Activated CD4-positive, alpha-beta T cell treated with anti-CD3 and anti-CD28 coated beads, Interleukin-2, amount 10 ng/mL, durations not matched to agents 7 days and 5 days (primary cell): Measurements from ENCODE around the gene LAMA3. TPM values are rescaled to one million over a fixed set of nuclear protein-coding genes. Genes with fewer than 3 reads are reported as not detected.

ENCODE experiments used
- CTCF ChIA-PET: fragments of 350-600 bp; sonication (Branson Sonifier 250); formaldehyde crosslinking; loops from one replicate; lab custom pipeline; 2021; ENCODE audit warnings: antibody characterized with exemption; lab: Charles Lee
- POLR2A ChIA-PET: fragments of 350-600 bp; sonication (Branson Sonifier 250); formaldehyde crosslinking; loops from one replicate; lab custom pipeline; 2021; ENCODE audit warnings: antibody characterized with exemption; lab: Charles Lee
- DNase-seq: peaks from one replicate; pipeline ENCODE4 v3.0.0-alpha.2; 2020
- H3K27ac Mint-ChIP-seq: one replicate; pipeline ENCODE4 v1.8.0; 2021; ENCODE audit warnings: mild to moderate bottlenecking, moderate library complexity, mixed read lengths
- H3K27me3 Mint-ChIP-seq: one replicate; pipeline ENCODE4 v1.8.0; 2021; ENCODE audit warnings: mixed read lengths
- H3K36me3 Mint-ChIP-seq: one replicate; pipeline ENCODE4 v1.8.0; 2021; ENCODE audit warnings: low read depth, mixed read lengths
- H3K4me1 Mint-ChIP-seq: one replicate; pipeline ENCODE4 v1.8.0; 2021; ENCODE audit warnings: mixed read lengths
- H3K4me3 Mint-ChIP-seq: one replicate; pipeline ENCODE4 v1.8.0; 2021; ENCODE audit warnings: mild to moderate bottlenecking, moderate library complexity, mixed read lengths
- H3K9me3 Mint-ChIP-seq: one replicate; pipeline ENCODE4 v1.8.0; 2021; ENCODE audit warnings: mixed read lengths
- total RNA-seq, 2 experiments: library from RNA; stranded (reverse); gene quantifications; one replicate each; pipeline ENCODE4 v1.2.3, GENCODE V29; 2021

Gene LAMA3
- total RNA-seq, 2 experiments from 2014 or later = 0.20 to 0.54 TPM

- H3K4me1 Mint-ChIP-seq = peaks cover 3% of the 10 kb centered on the region
- H3K27ac Mint-ChIP-seq = no peak overlapping the region
- no peaks in the 10 kb centered on the region for H3K9me3 Mint-ChIP-seq
- no peaks in the 10 kb centered on the region for H3K36me3 Mint-ChIP-seq
- H3K4me3 Mint-ChIP-seq = no peak overlapping the region
- POLR2A ChIA-PET = no interaction called here
- peaks cover 2% of the 10 kb centered on the region for H3K27me3 Mint-ChIP-seq
- no peak for DNase-seq
- CTCF ChIA-PET = interaction anchor here (0.7 to 1.1 kb wide), 4 partner anchors 10 to 107 kb away, joined by 3 to 4 read pairs (median 3); no protein-coding TSS in a partner anchor
These were observed 155.9 kb downstream of the LAMA3 start for GRCh38 chr18:23844991-23845680.

GRCh38 chr18:23845988-23846630 lies 156.9 kb downstream of the LAMA3 start:
- Mint-ChIP-seq H3K36me3 (no peaks in the 10 kb centered on the region), H3K4me1 (peaks cover 3% of the 10 kb centered on the region), H3K9me3 (no peaks in the 10 kb centered on the region), H3K27ac (no peak overlapping the region), H3K4me3 (no peak overlapping the region), H3K27me3 (peaks cover 2% of the 10 kb centered on the region)
- POLR2A ChIA-PET = no interaction called here
- DNase-seq = no peak
- CTCF ChIA-PET = interaction anchor here (0.7 to 1.1 kb wide), 3 partner anchors 16 to 106 kb away, joined by 3 to 4 read pairs (median 3); no protein-coding TSS in a partner anchor

GRCh38 chr18:23847321-23847986 lies 158.2 kb downstream of the LAMA3 start:
- Mint-ChIP-seq H3K4me3 (no peak overlapping the region), H3K9me3 (no peaks in the 10 kb centered on the region), H3K4me1 (peaks cover 6% of the 10 kb centered on the region), H3K27ac (no peak overlapping the region), H3K27me3 (peaks cover 2% of the 10 kb centered on the region), H3K36me3 (no peaks in the 10 kb centered on the region)
- CTCF ChIA-PET = interaction anchor here (1.5 kb wide), 1 partner anchor 18 kb away, joined by 4 read pairs; no protein-coding TSS in a partner anchor
- POLR2A ChIA-PET = no interaction called here
- DNase-seq = no peak

GRCh38 chr18:23849141-23849540 lies 159.9 kb downstream of the LAMA3 start:
- CTCF ChIA-PET = interaction anchor here (3.5 kb wide), 1 partner anchor 10 kb away, joined by 14 read pairs; no protein-coding TSS in a partner anchor
- POLR2A ChIA-PET = no interaction called here
- Mint-ChIP-seq H3K9me3 (peaks cover 2% of the 10 kb centered on the region), H3K36me3 (no peaks in the 10 kb centered on the region), H3K27ac (no peak overlapping the region), H3K27me3 (no peaks in the 10 kb centered on the region), H3K4me1 (peaks cover 10% of the 10 kb centered on the region), H3K4me3 (no peak overlapping the region)
- no peak for DNase-seq

- Mint-ChIP-seq H3K4me3 (no peak overlapping the region), H3K9me3 (peaks cover 2% of the 10 kb centered on the region), H3K36me3 (no peaks in the 10 kb centered on the region), H3K27me3 (no peaks in the 10 kb centered on the region), H3K4me1 (peaks cover 10% of the 10 kb centered on the region), H3K27ac (no peak overlapping the region)
- CTCF ChIA-PET = interaction anchor here (0.9 to 3.5 kb wide), 3 partner anchors 11 to 16 kb away, joined by 3 to 14 read pairs (median 4); no protein-coding TSS in a partner anchor
- no peak for DNase-seq
- POLR2A ChIA-PET = no interaction called here
These were observed 161.0 kb downstream of the LAMA3 start for GRCh38 chr18:23850215-23850614.

GRCh38 chr18:23851470-23852002 lies 162.3 kb downstream of the LAMA3 start:
- Mint-ChIP-seq H3K4me1 (peaks cover 10% of the 10 kb centered on the region), H3K9me3 (peaks cover 2% of the 10 kb centered on the region), H3K27ac (no peak overlapping the region), H3K36me3 (no peaks in the 10 kb centered on the region), H3K4me3 (no peak overlapping the region), H3K27me3 (no peaks in the 10 kb centered on the region)
- DNase-seq = no peak
- POLR2A ChIA-PET = no interaction called here
- CTCF ChIA-PET = interaction anchor here (3.5 kb wide), 1 partner anchor 13 kb away, joined by 14 read pairs; no protein-coding TSS in a partner anchor

- ChIA-PET POLR2A (no interaction called here), CTCF (interaction anchor here (3.5 kb wide), 1 partner anchor 14 kb away, joined by 14 read pairs; no protein-coding TSS in a partner anchor)
- H3K4me3 Mint-ChIP-seq = no peak overlapping the region
- peaks cover 10% of the 10 kb centered on the region for H3K4me1 Mint-ChIP-seq
- no peaks in the 10 kb centered on the region for H3K36me3 Mint-ChIP-seq
- H3K27me3 Mint-ChIP-seq = no peaks in the 10 kb centered on the region
- H3K27ac Mint-ChIP-seq = no peak overlapping the region
- H3K9me3 Mint-ChIP-seq = peaks cover 2% of the 10 kb centered on the region
- DNase-seq = no peak
These were observed 163.2 kb downstream of the LAMA3 start for GRCh38 chr18:23852236-23853045.

- CTCF ChIA-PET = interaction anchor here (1.4 kb wide), 1 partner anchor 9 kb away, joined by 3 read pairs; no protein-coding TSS in a partner anchor
- POLR2A ChIA-PET = interaction anchor here (0.6 kb wide), 1 partner anchor 23 kb away, joined by 3 read pairs; no protein-coding TSS in a partner anchor
- DNase-seq = no peak
- Mint-ChIP-seq H3K27ac (no peak overlapping the region), H3K27me3 (no peaks in the 10 kb centered on the region), H3K36me3 (no peaks in the 10 kb centered on the region), H3K4me1 (peaks cover 10% of the 10 kb centered on the region), H3K9me3 (peaks cover 2% of the 10 kb centered on the region), H3K4me3 (no peak overlapping the region)
These were observed 164.4 kb downstream of the LAMA3 start for GRCh38 chr18:23853448-23854195.

- Mint-ChIP-seq H3K4me1 (peaks cover 6% of the 10 kb centered on the region), H3K36me3 (no peaks in the 10 kb centered on the region), H3K4me3 (no peak overlapping the region), H3K9me3 (peaks cover 2% of the 10 kb centered on the region), H3K27me3 (no peaks in the 10 kb centered on the region), H3K27ac (no peak overlapping the region)
- POLR2A ChIA-PET = no interaction called here
- CTCF ChIA-PET = no interaction called here
- DNase-seq = no peak
These were observed 166.5 kb downstream of the LAMA3 start for GRCh38 chr18:23855721-23856120.

- ChIA-PET POLR2A (no interaction called here), CTCF (no interaction called here)
- Mint-ChIP-seq H3K4me1 (peaks cover 14% of the 10 kb centered on the region), H3K27me3 (no peaks in the 10 kb centered on the region), H3K27ac (no peak overlapping the region), H3K36me3 (no peaks in the 10 kb centered on the region), H3K9me3 (peaks cover 2% of the 10 kb centered on the region), H3K4me3 (no peak overlapping the region)
- DNase-seq = no peak
These were observed 167.4 kb downstream of the LAMA3 start for GRCh38 chr18:23856466-23857163.

- CTCF ChIA-PET = no interaction called here
- POLR2A ChIA-PET = no interaction called here
These were observed 167.9 kb downstream of the LAMA3 start for GRCh38 chr18:23857164-23857552.

More at GRCh38 chr18:23857164-23857552, 167.9 kb downstream of the LAMA3 start:
- peaks cover 2% of the 10 kb centered on the region for H3K9me3 Mint-ChIP-seq
- H3K4me1 Mint-ChIP-seq = peaks cover 20% of the 10 kb centered on the region
- H3K36me3 Mint-ChIP-seq = no peaks in the 10 kb centered on the region
- no peak for DNase-seq
- no peaks in the 10 kb centered on the region for H3K27me3 Mint-ChIP-seq
- H3K4me3 Mint-ChIP-seq = no peak overlapping the region
- H3K27ac Mint-ChIP-seq = no peak overlapping the region
